BE2C (cell line): Measurements from ENCODE around the gene GABRQ.
"Not testable (repeated sequence)": the region's sequence is repeated elsewhere in the genome, so short reads cannot be mapped to it uniquely, and the experiment has no call there.

Experiments
- DNase-seq: peaks from one replicate; pipeline ENCODE4 v3.0.0-alpha.2; 2020
- H3K27me3 ChIP-seq: fragments of 250-450 bp; sonication (Bioruptor Pico); 2 replicates; pipeline ENCODE4 v1.5.1; 2020; ENCODE audit warnings: mild to moderate bottlenecking
- H3K36me3 ChIP-seq: fragments of 250-450 bp; sonication (Bioruptor Pico); 2 replicates; pipeline ENCODE4 v1.5.1; 2020; ENCODE audit warnings: mild to moderate bottlenecking
- H3K4me1 ChIP-seq: fragments of 250-450 bp; sonication (Bioruptor Pico); 2 replicates; pipeline ENCODE4 v1.5.1; 2020
- H3K4me3 ChIP-seq: 2 replicates; pipeline ENCODE4 v1.5.1; 2011; ENCODE audit warnings: low read depth, low read length
- H3K9me3 ChIP-seq: fragments of 250-450 bp; sonication (Bioruptor Pico); 2 replicates; pipeline ENCODE4 v1.5.1; 2020
- CTCF ChIP-seq: IDR thresholded peaks from 2 replicates; pipeline ENCODE4 v1.5.1; 2012; ENCODE audit warnings: mild to moderate bottlenecking, low read depth, low read length

Gene GABRQ

GRCh38 chrX:152674135-152674534 lies 36.4 kb downstream of the GABRQ start:
- H3K4me1 ChIP-seq = no peaks in the 10 kb centered on the region
- H3K9me3 ChIP-seq = no peaks in the 10 kb centered on the region
- no peak for DNase-seq
- H3K4me3 ChIP-seq = no peak overlapping the region
- no peak for TF ChIP-seq CTCF
- H3K36me3 ChIP-seq = no peaks in the 10 kb centered on the region
- no peaks in the 10 kb centered on the region for H3K27me3 ChIP-seq

GRCh38 chrX:152674652-152675051 lies 37.0 kb downstream of the GABRQ start:
- not testable (repeated sequence) for DNase-seq, H3K4me1 ChIP-seq, H3K36me3 ChIP-seq

GRCh38 chrX:152681012-152681411 lies 43.3 kb downstream of the GABRQ start:
- not testable (repeated sequence) for H3K4me3 ChIP-seq, H3K27me3 ChIP-seq, H3K9me3 ChIP-seq, H3K36me3 ChIP-seq, H3K4me1 ChIP-seq, DNase-seq

More at GRCh38 chrX:152674652-152675051, 37.0 kb downstream of the GABRQ start:
- H3K27me3 ChIP-seq, H3K4me3 ChIP-seq, H3K9me3 ChIP-seq: not testable (repeated sequence)

- H3K36me3 ChIP-seq, H3K4me3 ChIP-seq, H3K9me3 ChIP-seq, H3K4me1 ChIP-seq, DNase-seq, H3K27me3 ChIP-seq: not testable (repeated sequence)
These were observed 60.5 kb downstream of the GABRQ start, which contains the start of gene MAGEA3 for GRCh38 chrX:152697952-152698931. MAGEA3 (plus strand) TSS chrX:152698794; CDS start chrX:152700833, 2,039 bp downstream.

GRCh38 chrX:152700390-152700789 lies 62.7 kb downstream of the GABRQ start:
- not testable (repeated sequence) for H3K27me3 ChIP-seq, H3K9me3 ChIP-seq, H3K36me3 ChIP-seq, DNase-seq, H3K4me1 ChIP-seq, H3K4me3 ChIP-seq

- H3K27me3 ChIP-seq, DNase-seq, H3K9me3 ChIP-seq, H3K4me3 ChIP-seq, H3K4me1 ChIP-seq, H3K36me3 ChIP-seq: not testable (repeated sequence)
These were observed 68.8 kb downstream of the GABRQ start for GRCh38 chrX:152706500-152706899.
